K562 (cell line): ENCODE results near the gene MAD1L1. TPM values are rescaled to one million over a fixed set of nuclear protein-coding genes. Genes with fewer than 3 reads are reported as not detected.
A peak's percentile ranks its signal among the peaks of the same experiment; 100 is the strongest.

ENCODE experiments used
- ATAC-seq: fragments of 200-7000 bp; cut with Tn5 transposase; 3 replicates; pipeline ENCODE4 v1.9.1; 2020; ENCODE audit warnings: moderate library complexity
- BruUV-seq: library from RNA; stranded (reverse); fragments of 400-500 nt; replicated peaks from 2 replicates; lab custom pipeline; 2021; lab: Mats Ljungman, UMichigan
- CTCF ChIA-PET: fragments of 300-600 bp; formaldehyde crosslinking; extraction: SDS; loops from one replicate; lab custom pipeline; 2021; ENCODE audit warnings: low intra/inter-chr PET ratio; lab: Yijun Ruan, JAX
- POLR2A ChIA-PET: fragments of 300-600, 350-650 bp; sonication (Branson Sonifier 250); formaldehyde crosslinking; extraction: SDS; loops from one replicate; lab custom pipeline; 2021; ENCODE audit warnings: antibody characterized with exemption, inconsistent platforms; lab: Yijun Ruan, JAX
- DNase-seq, 4 experiments: peaks; one replicate each; pipeline versions ENCODE4 v3.0.0 to v3.0.0-alpha.2; 2011 to 2018; ENCODE audit warnings: low spot score in 3 of 4, mixed read lengths in 3 of 4; ENCODE audit errors: extremely low read depth in 1 of 4
- FAIRE-seq: peaks from 2 replicates; lab custom pipeline; 2011; peaks lifted over from hg19 to GRCh38; lab: Jason Lieb, UNC
- H2AFZ ChIP-seq: 2 replicates; pipeline ENCODE4 v1.6.0; 2011; ENCODE audit warnings: low read depth, low read length, control low read depth, inconsistent platforms
- H3K27ac ChIP-seq: fragments of 200-600 bp; 3 replicates; pipeline ENCODE4 v1.8.0; 2011; ENCODE audit warnings: low read depth, mild to moderate bottlenecking, control low read depth, inconsistent platforms, low read length, moderate library complexity, mixed read lengths; ENCODE audit errors: extremely low read depth
- H3K27me3 ChIP-seq, 2 experiments: fragments of 300-600 bp in 1 of 2; 2 replicates in 1 of 2; 3 replicates in 1 of 2; pipeline versions ENCODE4 v1.6.0 to v1.8.0; 2011; ENCODE audit warnings: inconsistent platforms in 2 of 2, low read length in 2 of 2, mild to moderate bottlenecking in 1 of 2, mixed read lengths in 1 of 2, moderate library complexity in 1 of 2; ENCODE audit not compliant: control insufficient read depth in 2 of 2, insufficient read depth in 2 of 2
- H3K36me3 ChIP-seq: fragments of 300-600 bp; 3 replicates; pipeline ENCODE4 v1.8.0; 2011; ENCODE audit warnings: mild to moderate bottlenecking, low read length, inconsistent platforms; ENCODE audit not compliant: control insufficient read depth, insufficient read depth
- H3K4me1 ChIP-seq, 2 experiments: fragments of 200-600 bp in 1 of 2; replicated peaks in 1 of 2; 2 replicates in 1 of 2; 3 replicates in 1 of 2; pipeline versions ENCODE4 v1.5.1 to v1.8.0; 2011; ENCODE audit warnings: inconsistent platforms in 2 of 2, low read length in 2 of 2, mild to moderate bottlenecking in 1 of 2, mixed read lengths in 1 of 2, moderate library complexity in 1 of 2; ENCODE audit not compliant: control insufficient read depth in 2 of 2, insufficient read depth in 2 of 2
- H3K4me2 ChIP-seq: 2 replicates; pipeline ENCODE4 v1.6.1; 2011; ENCODE audit warnings: low read length, control low read depth, inconsistent platforms, mixed read lengths; ENCODE audit not compliant: insufficient read depth
- H3K4me3 ChIP-seq: fragments of 200-600 bp; sonication (generic), shearing (Covaris generic); 2 replicates; pipeline ENCODE4 v1.5.1; 2016; ENCODE audit warnings: control low read depth, inconsistent platforms
- H3K79me2 ChIP-seq: fragments of 200-600 bp; 3 replicates; pipeline ENCODE4 v1.8.0; 2011; ENCODE audit warnings: low read length, inconsistent platforms; ENCODE audit not compliant: control insufficient read depth, insufficient read depth
- H3K9ac ChIP-seq, 2 experiments: 2 replicates each; pipeline versions ENCODE4 v1.6.0 to v1.6.1; 2011; ENCODE audit warnings: low read depth in 2 of 2, low read length in 2 of 2, control low read depth in 1 of 2, inconsistent platforms in 1 of 2, mild to moderate bottlenecking in 1 of 2, mixed read lengths in 1 of 2; ENCODE audit not compliant: insufficient read depth in 1 of 2
- H3K9me1 ChIP-seq: one replicate; pipeline ENCODE4 v1.6.0; 2011; ENCODE audit warnings: inconsistent platforms, mild to moderate bottlenecking, low read length, moderate library complexity; ENCODE audit not compliant: control insufficient read depth, insufficient read depth
- H3K9me3 ChIP-seq: replicated peaks from 2 replicates; pipeline ENCODE4 v1.5.1; 2011; ENCODE audit warnings: low read depth, low read length, inconsistent platforms; ENCODE audit not compliant: control insufficient read depth, insufficient read depth
- H4K20me1 ChIP-seq: replicated peaks from 2 replicates; pipeline ENCODE4 v1.6.1; 2011; ENCODE audit warnings: low read length, inconsistent platforms, mixed read lengths; ENCODE audit not compliant: control insufficient read depth, insufficient read depth
- ARNT ChIP-seq, 2 experiments: fragments of 450-650 bp; IDR thresholded peaks; 2 replicates each; pipeline ENCODE4 v1.6.1; 2016; ENCODE audit warnings: mild to moderate bottlenecking in 1 of 2
- KLF6 ChIP-seq: fragments of 250-450 bp; sonication (Bioruptor Pico); IDR thresholded peaks from 2 replicates; pipeline ENCODE4 v1.4.0; 2020; ENCODE audit warnings: mild to moderate bottlenecking, moderate library complexity, borderline replicate concordance
- PPARD ChIP-seq: fragments of 250-450 bp; sonication (Bioruptor Pico); IDR thresholded peaks from 2 replicates; pipeline ENCODE4 v1.8.0; 2022; ENCODE audit warnings: inconsistent platforms, mild to moderate bottlenecking, moderate library complexity
- STAT5A ChIP-seq: IDR thresholded peaks from 2 replicates; pipeline ENCODE4 v1.6.1; 2012; ENCODE audit warnings: low read length, inconsistent platforms, borderline replicate concordance
- THRA ChIP-seq: fragments of 450-650 bp; IDR thresholded peaks from 2 replicates; pipeline ENCODE4 v1.6.1; 2017; ENCODE audit warnings: mild to moderate bottlenecking, moderate library complexity
- ZNF740 ChIP-seq, 3 experiments: fragments of 200-800 bp in 1 of 3; sonication (Bioruptor generic) in 1 of 3; sonication (generic) in 1 of 3; formaldehyde crosslinking in 1 of 3; IDR thresholded peaks; 2 replicates each; pipeline versions ENCODE4 v1.6.1 to v1.8.0; 2016 to 2022; ENCODE audit warnings: mild to moderate bottlenecking in 2 of 3, missing compliant biosample characterization in 2 of 3, missing genetic modification characterization in 2 of 3, missing genetic modification reagents in 1 of 3
- WGBS: fragments of 100-300 bp; shearing (Covaris generic); methylation state at CpG from one replicate; pipeline ENCODE4 v1.1.6; 2016; ENCODE audit warnings: low coverage, mixed read lengths; ENCODE audit not compliant: insufficient coverage; ENCODE audit errors: missing lambda C conversion rate; 5-methylcytosine and 5-hydroxymethylcytosine counted together
- in situ Hi-C: fragments of 300-500 bp; cut with MboI; formaldehyde crosslinking; loops from 4 replicates; pipeline ENCODE4 v1.15.0; 2018; ENCODE audit warnings: inconsistent platforms, mixed read lengths
- intact Hi-C: fragments of 100-400 bp; cut with micrococcal nuclease; formaldehyde crosslinking; loops from 2 replicates; pipeline ENCODE4 v1.14.2; 2022
- polyA plus RNA-seq, 8 experiments: library from polyadenylated mRNA; depleted of rRNA in 4 of 8; stranded (reverse) in 5 of 8; unstranded in 3 of 8; fragments of >200 nt; fragmentation: Nextera tagmentation in 2 of 8; fragmentation: Illumina TruSeq in 1 of 8; extraction: Ambion mirVana in 2 of 8; extraction: Trizol in 1 of 8; gene quantifications; 2 replicates each; pipeline versions ENCODE4 v1.2.1 to v1.2.3, GENCODE V29; 2011 to 2014; ENCODE audit warnings: inconsistent platforms in 1 of 8, missing spikeins in 1 of 8
- total RNA-seq, 7 experiments: library from RNA; depleted of rRNA in 6 of 7; stranded (reverse); fragments of >200 nt in 6 of 7; fragmentation: Illumina TruSeq in 2 of 7; extraction: Trizol in 2 of 7; gene quantifications; 2 replicates each; pipeline versions ENCODE4 v1.2.1 to v1.2.3, GENCODE V29; 2011 to 2021; ENCODE audit warnings: low replicate concordance in 1 of 7

Gene MAD1L1
- total and polyA plus RNA-seq, 9 of the 15 experiments (the other 6 are each of a cell fraction or from before 2014, with no cell fraction given): 1.7 to 89.7 (median 18.0) TPM

DNA sequence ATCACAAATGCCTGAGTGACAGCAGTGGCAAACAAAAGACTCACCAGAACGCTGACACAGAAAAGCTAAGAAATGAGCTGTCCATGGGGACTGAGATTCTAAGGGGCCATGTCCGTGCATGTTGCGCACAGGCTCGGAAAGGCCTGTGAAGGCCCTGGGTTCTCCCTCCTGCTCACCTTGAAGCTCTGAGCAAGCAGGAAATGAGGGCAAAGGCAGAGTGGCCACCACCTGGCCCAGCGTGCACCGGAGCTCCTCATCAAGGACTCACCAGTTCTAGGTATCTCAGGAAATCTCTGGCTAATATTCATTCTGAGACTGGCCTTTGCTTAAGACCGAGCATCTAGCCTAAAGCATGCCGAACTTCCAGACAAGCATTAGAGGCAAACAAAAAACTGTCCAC, 52.7 kb downstream of the MAD1L1 start:
- ATAC-seq (no peak), FAIRE-seq (peak; percentile 6), DNase-seq (no peak)
- H3K27me3 ChIP-seq: no peaks in the 10 kb centered on the region
- intact Hi-C loops (no loop called here), in situ Hi-C loops (no loop called here)
- 95% methylated on average over 7 of the region's 8 CpGs for WGBS
- no peak overlapping the region for H2AFZ ChIP-seq
- peaks cover 0 to under 1% of the 10 kb centered on the region in 2 experiments; a peak in 1 of 5 replicates for H3K4me1 ChIP-seq
- H4K20me1 ChIP-seq: no peaks in the 10 kb centered on the region
- no peak for TF ChIP-seq STAT5A
- no peak for TF ChIP-seq PPARD (CRISPR knock-in tag)
- TF ChIP-seq KLF6: no peak
- no peak for TF ChIP-seq THRA
- TF ChIP-seq ARNT (IDR thresholded peaks at IDR 0.05): no peak
- no peak for TF ChIP-seq ZNF740 (CRISPR knock-in tag; IDR thresholded peaks at IDR 0.05)
- TF ChIP-seq ZNF740 (tag; IDR thresholded peaks at IDR 0.05): no peak
- H3K27ac ChIP-seq: no peak overlapping the region
- ChIA-PET CTCF (no interaction called here), POLR2A (interaction anchor here (1.1 kb wide), 1 partner anchor 318 kb away, joined by 4 read pairs; no protein-coding TSS in a partner anchor)
- no peaks in the 10 kb centered on the region for H3K9me3 ChIP-seq
- BruUV-seq: no TSS peak
- no peak overlapping the region for H3K4me3 ChIP-seq
- H3K4me2 ChIP-seq: no peak overlapping the region
- H3K9ac ChIP-seq: peak overlapping the region in 1 of 2 experiments; percentile 56; a peak in 1 of 4 replicates
- H3K36me3 ChIP-seq: peaks cover 18% of the 10 kb centered on the region; the same call in 2 of the 3 replicates
- no peaks in the 10 kb centered on the region for H3K9me1 ChIP-seq
- H3K79me2 ChIP-seq: no peaks in the 10 kb centered on the region
